Osteoblast (primary cell): ENCODE measurements around the gene SIRT1. TPM values are rescaled to one million over a fixed set of nuclear protein-coding genes. Genes with fewer than 3 reads are reported as not detected.
"Not testable (repeated sequence)": the region's sequence is repeated elsewhere in the genome, so short reads cannot be mapped to it uniquely, and the experiment has no call there.

Source experiments
- DNase-seq: peaks from one replicate; pipeline ENCODE4 v3.0.0; 2011; ENCODE audit warnings: low spot score, mixed read lengths; ENCODE audit not compliant: insufficient read length; ENCODE audit errors: missing footprints
- H2AFZ ChIP-seq: 2 replicates; pipeline ENCODE4 v1.6.0; 2011; ENCODE audit warnings: mild to moderate bottlenecking, low read length
- H3K27ac ChIP-seq: 2 replicates; pipeline ENCODE4 v1.5.1; 2011; ENCODE audit warnings: mild to moderate bottlenecking, low read depth, low read length, moderate library complexity
- H3K27me3 ChIP-seq: 2 replicates; pipeline ENCODE4 v1.6.0; 2012; ENCODE audit warnings: mild to moderate bottlenecking, control low read depth, inconsistent platforms, low read length, moderate library complexity; ENCODE audit not compliant: insufficient read depth
- H3K36me3 ChIP-seq: 2 replicates; pipeline ENCODE4 v1.5.1; 2011; ENCODE audit warnings: mild to moderate bottlenecking, low read length, control low read depth, moderate library complexity; ENCODE audit not compliant: insufficient read depth
- H3K4me1 ChIP-seq: 2 replicates; pipeline ENCODE4 v1.5.1; 2011; ENCODE audit warnings: mild to moderate bottlenecking, low read length, control low read depth, moderate library complexity; ENCODE audit not compliant: insufficient read depth
- H3K4me2 ChIP-seq: 2 replicates; pipeline ENCODE4 v1.6.0; 2011; ENCODE audit warnings: mild to moderate bottlenecking, low read length; ENCODE audit not compliant: insufficient read depth
- H3K4me3 ChIP-seq: fragments of 200-600 bp; sonication (generic); 3 replicates; pipeline ENCODE4 v1.5.1; 2012; ENCODE audit warnings: mild to moderate bottlenecking, low read length, inconsistent platforms; ENCODE audit not compliant: insufficient read depth
- H3K79me2 ChIP-seq: 2 replicates; pipeline ENCODE4 v1.6.0; 2012; ENCODE audit warnings: mild to moderate bottlenecking, low read length, control low read depth, inconsistent platforms; ENCODE audit not compliant: insufficient read depth
- H3K9me3 ChIP-seq: 2 replicates; pipeline ENCODE4 v1.5.1; 2011; ENCODE audit warnings: low read depth, low read length, control low read depth
- H4K20me1 ChIP-seq: 2 replicates; pipeline ENCODE4 v1.6.0; 2012; ENCODE audit warnings: mild to moderate bottlenecking, low read length, control low read depth; ENCODE audit not compliant: insufficient read depth
- total RNA-seq: library from RNA; depleted of rRNA; stranded (reverse); fragments of >200 nt; gene quantifications from 2 replicates; pipeline ENCODE4 v1.2.3, GENCODE V29; 2012
- TF ChIP-seq, protein P1 (sequence below): IDR thresholded peaks from 2 replicates; pipeline ENCODE4 v1.5.1; 2011; ENCODE audit warnings: mild to moderate bottlenecking, low read depth, low read length, moderate library complexity; ENCODE audit errors: extremely low read depth

The SIRT1 gene
- total RNA-seq, 1 donor = 19.9 TPM

DNA sequence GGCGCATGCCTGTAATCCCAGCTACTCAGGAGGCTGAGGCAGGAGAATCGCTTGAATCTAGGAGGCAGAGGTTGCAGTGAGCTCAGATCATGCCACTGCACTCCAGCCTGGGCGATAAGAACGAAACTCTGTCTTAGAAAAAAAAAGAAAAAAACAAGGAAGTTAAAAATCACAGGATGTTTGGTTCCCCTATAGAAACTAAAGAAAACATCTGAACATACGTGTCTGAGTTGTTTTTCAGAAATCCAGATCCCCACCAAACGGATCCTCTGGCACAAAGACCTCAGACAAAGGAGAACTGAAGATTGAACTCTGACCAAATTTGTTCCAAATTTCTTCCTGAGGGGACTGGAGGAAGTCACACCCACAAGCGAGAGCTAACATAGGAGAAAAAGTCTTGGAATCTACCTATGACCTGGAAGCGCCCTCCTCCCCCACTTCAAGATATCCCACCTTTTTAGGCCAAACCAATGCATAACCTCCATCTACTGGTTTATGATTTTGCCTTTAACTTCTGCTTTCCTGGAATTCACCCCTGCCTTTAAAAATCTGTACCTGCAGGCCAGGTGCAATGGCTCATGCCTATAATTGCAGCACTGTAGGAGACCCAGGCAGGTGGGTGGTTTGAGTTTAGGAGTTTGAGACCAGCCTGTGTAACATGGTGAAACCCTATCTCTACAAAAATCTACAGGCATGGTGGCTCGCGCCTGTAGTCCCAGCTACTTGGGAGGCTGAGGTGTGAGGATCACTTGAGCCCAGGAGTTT lies 19.7 kb upstream of the SIRT1 start:
- Histone ChIP-seq H3K27ac (no peak overlapping the region), H3K4me1 (no peaks in the 10 kb centered on the region), H3K9me3 (no peaks in the 10 kb centered on the region), H3K4me3 (no peak overlapping the region), H3K27me3 (no peaks in the 10 kb centered on the region), H3K79me2 (no peaks in the 10 kb centered on the region), H4K20me1 (no peaks in the 10 kb centered on the region), H3K36me3 (no peaks in the 10 kb centered on the region), H3K4me2 (no peak overlapping the region), H2AFZ (no peak overlapping the region)
- TF ChIP-seq, protein P1, sequence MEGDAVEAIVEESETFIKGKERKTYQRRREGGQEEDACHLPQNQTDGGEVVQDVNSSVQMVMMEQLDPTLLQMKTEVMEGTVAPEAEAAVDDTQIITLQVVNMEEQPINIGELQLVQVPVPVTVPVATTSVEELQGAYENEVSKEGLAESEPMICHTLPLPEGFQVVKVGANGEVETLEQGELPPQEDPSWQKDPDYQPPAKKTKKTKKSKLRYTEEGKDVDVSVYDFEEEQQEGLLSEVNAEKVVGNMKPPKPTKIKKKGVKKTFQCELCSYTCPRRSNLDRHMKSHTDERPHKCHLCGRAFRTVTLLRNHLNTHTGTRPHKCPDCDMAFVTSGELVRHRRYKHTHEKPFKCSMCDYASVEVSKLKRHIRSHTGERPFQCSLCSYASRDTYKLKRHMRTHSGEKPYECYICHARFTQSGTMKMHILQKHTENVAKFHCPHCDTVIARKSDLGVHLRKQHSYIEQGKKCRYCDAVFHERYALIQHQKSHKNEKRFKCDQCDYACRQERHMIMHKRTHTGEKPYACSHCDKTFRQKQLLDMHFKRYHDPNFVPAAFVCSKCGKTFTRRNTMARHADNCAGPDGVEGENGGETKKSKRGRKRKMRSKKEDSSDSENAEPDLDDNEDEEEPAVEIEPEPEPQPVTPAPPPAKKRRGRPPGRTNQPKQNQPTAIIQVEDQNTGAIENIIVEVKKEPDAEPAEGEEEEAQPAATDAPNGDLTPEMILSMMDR = no peak
- no peak for DNase-seq

DNA sequence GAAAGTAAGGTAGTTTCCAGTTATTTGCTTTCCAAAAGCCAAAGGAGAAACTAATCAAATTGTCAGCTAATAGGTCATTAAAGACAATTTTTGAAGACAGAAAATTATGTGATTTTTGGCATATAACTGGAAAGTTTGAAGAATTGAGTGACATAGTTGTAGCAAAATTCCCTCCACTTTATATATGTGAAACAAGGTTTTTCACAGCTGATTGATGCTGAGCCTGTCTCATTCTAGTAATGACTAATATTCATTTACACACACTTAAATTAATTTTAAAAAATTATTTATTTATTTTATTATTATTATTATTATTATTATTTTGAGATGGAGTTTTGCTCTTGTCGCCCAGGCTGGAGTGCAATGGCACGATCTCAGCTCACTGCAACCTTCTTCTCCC lies 16.3 kb upstream of the SIRT1 start:
- DNase-seq = no peak
- no peaks in the 10 kb centered on the region for H3K36me3 ChIP-seq
- TF ChIP-seq, protein P1 = no peak
- H3K27ac ChIP-seq = no peak overlapping the region
- no peak overlapping the region for H2AFZ ChIP-seq
- H3K4me1 ChIP-seq = no peaks in the 10 kb centered on the region
- no peaks in the 10 kb centered on the region for H3K9me3 ChIP-seq
- no peak overlapping the region for H3K4me3 ChIP-seq
- no peaks in the 10 kb centered on the region for H3K79me2 ChIP-seq
- no peaks in the 10 kb centered on the region for H4K20me1 ChIP-seq
- H3K27me3 ChIP-seq = no peaks in the 10 kb centered on the region
- H3K4me2 ChIP-seq = no peak overlapping the region

DNA sequence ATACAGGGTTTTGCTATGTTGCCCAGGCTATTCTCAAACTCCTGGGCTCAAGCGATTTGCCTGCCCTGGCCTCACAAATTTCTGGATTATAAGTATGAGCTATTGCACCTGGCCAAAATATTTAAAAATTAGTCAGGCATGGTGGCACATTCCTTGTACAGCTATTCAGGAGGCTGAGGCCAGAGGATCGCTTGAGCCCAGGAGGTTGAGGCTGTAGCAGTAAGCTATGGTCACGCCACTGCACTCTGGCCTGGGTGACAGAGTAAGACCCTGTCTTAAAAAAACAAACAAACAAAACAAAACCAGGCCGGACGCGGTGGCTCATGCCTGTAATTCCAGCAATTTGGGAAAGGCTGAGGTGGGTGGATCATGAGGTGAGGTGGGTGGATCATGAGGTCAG lies 14.5 kb upstream of the SIRT1 start:
- Histone ChIP-seq H3K27me3 (no peaks in the 10 kb centered on the region), H3K4me1 (no peaks in the 10 kb centered on the region), H4K20me1 (no peaks in the 10 kb centered on the region), H3K9me3 (no peaks in the 10 kb centered on the region), H3K79me2 (no peaks in the 10 kb centered on the region), H3K4me3 (no peak overlapping the region), H3K36me3 (no peaks in the 10 kb centered on the region), H3K27ac (no peak overlapping the region), H2AFZ (no peak overlapping the region), H3K4me2 (no peak overlapping the region)
- TF ChIP-seq, protein P1 = no peak
- DNase-seq = no peak

DNA sequence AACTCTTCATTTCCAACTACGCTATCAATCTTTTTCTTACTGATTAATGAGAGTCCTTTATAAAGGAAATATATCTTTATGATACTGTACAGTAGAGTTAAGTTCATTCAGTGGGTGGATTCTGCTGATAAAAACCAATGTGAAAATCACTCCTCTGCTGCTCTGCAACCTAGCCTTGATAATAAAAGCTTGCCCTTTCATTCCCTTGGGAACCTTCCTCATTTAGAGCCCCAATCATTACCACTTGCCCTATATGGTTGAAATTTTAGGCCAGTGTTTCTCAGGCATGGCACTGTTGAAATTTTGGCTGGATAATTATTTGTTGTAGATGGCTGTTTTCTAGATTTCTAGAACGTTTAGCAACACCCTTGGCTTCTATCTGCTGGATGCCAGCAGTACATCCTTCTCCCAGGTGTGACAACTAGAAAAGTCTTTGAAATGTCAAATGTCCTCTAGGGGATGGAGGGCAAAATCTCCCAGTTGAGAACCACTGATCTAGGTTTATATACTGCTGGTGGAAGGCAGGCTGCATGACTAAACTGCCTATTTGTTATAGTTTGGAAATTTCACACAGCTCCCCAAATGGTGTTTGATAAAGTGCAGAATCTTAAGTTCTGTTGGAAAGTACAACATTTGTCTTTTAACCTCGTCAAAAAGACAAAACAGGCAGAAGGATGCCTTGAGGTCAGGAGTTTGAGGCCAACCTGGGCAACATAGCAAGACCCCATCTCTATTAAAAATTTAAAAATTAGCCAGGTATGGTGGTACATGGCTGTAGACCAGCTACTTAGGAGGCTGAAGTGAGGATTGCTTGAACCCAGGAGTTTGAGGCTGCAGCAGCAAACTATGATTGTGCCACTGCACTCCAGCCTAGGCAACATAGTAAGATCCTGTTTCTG lies 8.9 kb upstream of the SIRT1 start:
- TF ChIP-seq, protein P1 = no peak
- Histone ChIP-seq H3K27ac (no peak overlapping the region), H3K79me2 (no peaks in the 10 kb centered on the region), H3K36me3 (no peaks in the 10 kb centered on the region), H3K4me1 (no peaks in the 10 kb centered on the region), H3K27me3 (no peaks in the 10 kb centered on the region), H3K4me2 (no peak overlapping the region), H3K4me3 (no peak overlapping the region), H3K9me3 (no peaks in the 10 kb centered on the region), H4K20me1 (no peaks in the 10 kb centered on the region), H2AFZ (no peak overlapping the region)
- no peak for DNase-seq

DNA sequence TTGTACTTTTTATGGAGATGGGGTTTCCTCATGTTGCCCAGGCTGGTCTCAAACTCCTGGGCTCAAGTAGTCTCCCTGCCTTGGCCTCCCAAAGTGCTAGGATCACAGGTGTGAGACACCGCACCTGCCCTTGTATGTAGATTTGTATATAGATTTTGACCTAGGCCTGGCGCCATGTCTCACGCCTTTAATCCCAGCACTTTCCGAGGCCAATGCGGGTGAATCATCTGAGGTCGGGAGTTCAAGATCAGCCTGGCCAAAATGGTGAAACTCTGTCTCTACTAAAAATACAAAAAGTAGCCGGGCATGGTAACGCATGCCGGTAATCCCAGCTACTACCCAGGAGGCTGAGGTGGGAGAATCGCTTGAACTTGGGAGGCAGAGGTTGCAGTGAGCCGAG lies 7.0 kb upstream of the SIRT1 start:
- H3K9me3 ChIP-seq, H3K4me3 ChIP-seq, H3K79me2 ChIP-seq, H2AFZ ChIP-seq, DNase-seq, H3K27me3 ChIP-seq, H3K27ac ChIP-seq, H3K4me2 ChIP-seq, H3K4me1 ChIP-seq, H4K20me1 ChIP-seq, H3K36me3 ChIP-seq: not testable (repeated sequence)
